Stimulated activated naive CD4-positive, alpha-beta T cell treated with Interleukin-2 at 50 U/mL for 16 hours (primary cell): ENCODE results near the gene NEK10.
"Not testable (repeated sequence)": the region's sequence is repeated elsewhere in the genome, so short reads cannot be mapped to it uniquely, and the experiment has no call there.

ENCODE experiments used
- DNase-seq: peaks from one replicate; lab custom pipeline; 2025; lab: John Stamatoyannopoulos, UW

Gene NEK10

DNA sequence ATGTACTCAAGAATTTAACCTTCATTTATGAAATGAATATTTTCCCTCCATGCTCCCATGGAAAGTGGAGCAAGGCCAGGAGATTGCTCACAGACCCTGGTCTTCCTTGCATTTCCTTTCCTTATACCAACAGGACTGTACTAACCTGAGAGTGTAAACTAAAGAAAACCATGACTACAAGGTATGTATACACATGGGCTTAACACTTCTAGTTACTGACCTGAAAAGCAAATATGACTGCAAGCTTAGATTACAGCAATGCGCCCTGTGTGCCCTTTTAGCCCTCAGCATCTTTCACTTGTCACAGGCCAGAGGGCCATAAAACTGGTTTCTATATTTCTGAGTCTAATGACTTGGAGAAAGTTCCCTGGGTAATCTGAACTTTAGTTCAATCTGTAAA, 52.1 kb downstream of the NEK10 start:
- no peak for DNase-seq

DNA sequence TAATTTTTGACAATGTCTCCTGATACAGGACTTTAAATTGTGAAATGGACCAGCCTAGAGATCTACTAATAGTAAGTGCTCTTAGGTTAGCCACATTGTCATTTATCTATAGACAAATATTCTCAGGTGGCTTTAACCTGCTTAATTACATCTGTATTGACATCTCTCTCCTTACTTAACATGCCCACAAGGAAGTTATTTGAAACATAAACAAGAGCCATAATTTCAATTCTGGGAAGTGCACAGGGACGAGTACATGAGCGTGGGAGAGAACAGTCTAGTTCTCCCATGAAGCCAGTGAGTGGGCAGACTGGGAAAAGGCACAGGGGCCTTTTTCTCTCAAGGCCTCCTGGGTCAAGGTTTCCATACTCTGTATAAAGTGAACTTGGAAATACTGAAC, 54.2 kb downstream of the NEK10 start:
- DNase-seq, result no peak

DNA sequence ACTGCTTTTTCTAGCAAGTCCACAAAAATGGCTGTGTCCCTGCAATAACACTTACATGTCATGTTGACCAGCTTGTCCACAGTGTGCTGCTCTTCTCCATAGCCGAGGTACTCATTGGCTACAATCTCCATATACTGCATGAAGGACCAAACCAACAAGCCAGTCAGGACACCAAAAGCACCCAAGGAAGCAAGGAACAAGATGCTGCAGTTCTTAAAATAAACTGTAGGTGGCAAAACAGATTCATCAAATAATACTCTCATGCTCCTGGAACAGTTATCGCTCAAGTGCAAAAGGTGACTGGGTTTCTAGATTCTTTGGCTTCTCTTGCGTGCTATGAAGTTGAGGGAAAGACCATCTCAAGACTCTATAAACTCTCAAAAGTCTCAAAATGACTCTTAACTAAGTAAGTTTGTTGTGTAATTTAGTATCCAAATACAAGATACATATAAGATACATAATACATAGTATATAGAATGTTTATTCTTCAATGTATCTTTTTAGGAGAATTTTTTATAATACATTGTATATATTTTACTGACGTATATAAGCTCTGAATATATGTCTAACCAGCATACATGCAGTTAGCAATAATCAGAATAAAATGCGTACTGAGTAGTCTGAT, 57.0 kb downstream of the NEK10 start:
- no peak for DNase-seq

DNA sequence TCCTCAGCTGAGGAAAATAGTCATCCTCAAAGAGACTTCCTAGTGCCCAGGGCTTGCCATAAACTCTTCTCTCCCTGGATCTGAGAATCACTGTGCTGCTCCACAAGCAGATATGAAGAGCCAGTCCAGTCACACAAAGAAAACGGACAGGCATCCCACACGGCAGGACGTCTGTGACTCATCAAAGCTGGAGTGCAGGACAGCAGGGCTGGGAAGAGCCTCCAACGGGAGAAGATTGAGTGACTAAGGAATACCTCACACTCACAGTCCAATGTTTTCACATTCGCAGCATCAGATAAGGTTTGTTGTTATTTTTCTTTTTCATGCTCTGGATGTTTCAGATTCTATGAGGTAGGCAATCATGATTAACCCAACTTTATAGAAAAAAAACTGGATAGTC, 57.8 kb downstream of the NEK10 start:
- DNase-seq, result no peak

DNA sequence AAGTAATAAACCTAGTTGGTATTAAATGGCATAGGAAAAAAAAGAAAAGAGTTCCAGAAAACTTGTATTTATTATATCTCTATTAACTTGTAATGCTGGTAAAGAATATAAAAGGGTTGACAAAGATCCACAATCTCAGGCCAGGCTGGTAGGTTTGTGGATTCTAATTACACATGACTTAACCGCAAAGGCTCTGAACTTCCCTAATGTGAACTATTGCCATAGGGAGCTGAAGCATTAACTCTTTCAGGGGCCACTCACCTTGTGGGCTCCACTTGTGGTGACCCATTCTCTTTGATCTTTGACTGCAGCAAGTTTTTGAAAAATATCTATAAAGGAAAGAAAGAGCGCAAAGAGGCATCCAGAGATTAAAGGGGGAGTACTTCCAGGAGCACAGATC, 58.5 kb downstream of the NEK10 start:
- DNase-seq, result no peak

DNA sequence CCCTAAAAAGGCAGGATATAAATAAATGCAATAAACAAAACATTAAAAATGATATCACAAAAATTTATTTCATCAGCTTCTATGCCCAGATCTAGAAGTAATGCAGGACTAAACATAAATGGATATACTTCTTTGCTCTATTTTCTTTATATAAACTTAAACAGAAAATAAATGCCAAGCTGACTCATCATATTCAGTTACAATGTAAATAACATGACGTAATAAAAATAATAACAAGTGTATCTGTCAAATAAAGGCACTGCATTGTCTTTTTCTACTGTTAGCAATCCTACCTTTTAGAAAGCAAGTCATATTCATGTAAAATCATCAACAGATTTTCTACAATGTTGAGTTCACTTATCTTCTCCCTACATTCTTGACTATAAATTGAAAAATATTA, 61.6 kb downstream of the NEK10 start:
- DNase-seq, result no peak

DNA sequence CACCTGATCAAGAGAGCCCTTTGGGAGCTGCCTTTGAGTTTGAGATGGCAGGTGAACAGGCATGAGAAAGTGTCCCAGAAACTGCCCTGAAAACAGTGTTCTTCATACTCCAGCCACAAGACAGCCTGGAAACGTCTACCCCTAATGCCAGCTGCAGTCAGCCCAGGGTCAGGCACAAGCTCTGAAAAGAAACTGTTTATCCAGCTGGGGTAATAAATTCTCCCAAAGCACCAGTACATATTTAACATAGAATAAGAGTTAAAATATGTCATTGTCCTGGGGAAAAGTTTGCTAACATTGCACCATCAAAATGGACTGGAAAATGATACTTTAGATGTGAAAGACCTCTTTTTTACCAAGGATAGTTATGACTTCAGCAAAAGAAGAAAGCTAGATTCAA, 66.3 kb downstream of the NEK10 start:
- DNase-seq, result no peak

DNA sequence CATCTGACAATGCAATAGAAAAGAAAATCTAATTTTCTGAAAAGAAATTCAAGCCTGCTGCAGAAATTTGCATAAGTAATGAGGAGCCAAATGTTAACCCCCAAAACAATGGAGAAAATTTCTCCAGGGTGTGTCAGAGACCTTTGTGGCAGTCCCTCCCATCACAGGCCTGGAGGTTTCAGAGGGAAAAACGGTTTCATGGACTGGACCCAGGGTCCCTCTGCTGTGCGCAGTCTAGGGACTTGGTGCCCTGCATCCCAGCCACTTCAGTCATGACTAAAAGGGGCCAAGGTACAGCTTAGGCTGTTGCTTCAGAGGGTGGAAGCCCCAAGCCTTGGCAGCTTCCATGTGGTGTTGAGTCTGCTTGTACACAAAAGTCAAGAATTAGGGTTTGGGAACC, 70.2 kb downstream of the NEK10 start:
- not testable (repeated sequence) for DNase-seq

DNA sequence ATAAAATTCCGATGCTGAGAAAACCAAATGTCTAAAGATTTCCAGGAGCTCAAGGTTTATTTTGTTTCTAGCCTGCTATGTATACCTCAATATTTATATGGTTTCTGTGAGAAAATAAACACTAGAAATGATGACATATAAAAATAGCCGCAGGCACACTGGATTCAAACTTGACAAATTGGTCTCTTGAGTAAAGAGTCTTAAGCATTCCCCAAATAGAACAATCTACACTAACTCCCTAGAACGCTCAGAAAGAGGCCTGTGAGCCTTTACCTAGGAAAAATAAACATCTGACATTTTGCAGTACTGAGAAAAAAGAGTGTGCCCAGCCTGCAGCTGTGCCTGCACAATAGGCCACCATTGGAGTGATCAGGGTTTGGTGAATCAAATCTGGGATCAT, 75.2 kb downstream of the NEK10 start:
- DNase-seq, result no peak

DNA sequence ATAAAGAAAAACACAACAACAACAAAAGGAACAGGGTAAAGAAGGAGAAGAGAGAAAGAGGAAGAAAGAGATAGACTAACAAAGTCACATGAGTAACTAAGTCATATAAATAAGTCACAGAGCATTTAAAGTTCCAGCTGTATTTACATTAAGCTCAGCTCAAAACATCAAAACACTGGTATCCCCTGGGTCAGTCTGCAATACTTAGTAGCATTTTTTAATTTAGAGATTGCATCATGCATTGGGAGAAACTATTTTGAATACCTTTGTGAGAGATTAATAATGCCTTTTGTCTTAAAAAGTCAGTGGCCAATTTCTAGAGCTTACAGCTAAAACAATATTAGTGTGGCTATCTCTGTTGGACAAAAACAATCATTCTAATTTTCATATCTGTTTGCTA, 78.4 kb downstream of the NEK10 start:
- DNase-seq, result no peak

DNA sequence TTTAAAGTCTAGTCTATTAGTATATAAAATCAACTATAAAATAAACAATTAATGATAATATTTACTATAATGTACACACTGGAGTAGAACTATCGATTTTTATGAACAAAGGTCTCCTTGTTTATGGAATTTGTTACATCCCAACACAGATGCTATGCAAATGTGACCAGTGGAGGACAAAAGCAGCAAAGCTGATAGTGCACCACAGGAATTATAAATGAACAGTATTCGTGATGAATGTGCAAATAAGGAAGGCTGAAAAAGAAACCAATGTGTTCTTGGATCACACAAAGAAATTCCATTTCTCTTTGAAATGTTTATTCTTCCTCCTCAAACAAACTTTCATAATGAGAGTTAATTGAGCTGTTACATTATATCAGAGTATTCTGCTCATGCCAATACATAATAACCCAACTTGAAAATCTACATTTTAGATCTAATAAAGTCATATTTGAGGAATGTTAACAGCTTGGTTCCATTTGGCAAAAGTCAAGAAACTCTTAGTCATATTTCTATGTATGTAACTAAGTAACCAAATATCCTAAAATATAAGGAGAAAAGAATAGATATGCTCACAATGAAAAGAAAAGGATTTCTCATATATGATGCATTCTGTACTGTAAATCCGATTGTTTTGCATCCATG, 79.3 kb downstream of the NEK10 start:
- no peak for DNase-seq

DNA sequence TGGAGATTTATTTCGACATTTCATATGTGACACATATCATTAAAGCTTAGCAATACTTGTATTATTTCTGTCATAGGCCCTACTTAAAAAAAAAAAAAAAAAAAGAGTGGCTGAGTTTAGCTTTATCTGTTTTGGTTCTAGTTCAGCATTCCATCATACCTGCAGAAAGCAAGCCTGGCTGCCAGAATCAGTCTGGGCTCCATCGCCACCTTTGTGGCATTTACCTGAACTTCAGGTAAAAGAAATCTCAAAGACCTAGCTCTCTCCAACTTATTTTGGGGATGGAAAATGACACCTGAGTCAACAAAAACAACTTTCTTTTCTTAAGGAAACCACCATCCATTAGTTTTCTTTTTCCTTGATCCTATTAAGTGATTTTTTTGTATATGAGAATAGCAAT, 82.1 kb downstream of the NEK10 start:
- DNase-seq, result no peak

DNA sequence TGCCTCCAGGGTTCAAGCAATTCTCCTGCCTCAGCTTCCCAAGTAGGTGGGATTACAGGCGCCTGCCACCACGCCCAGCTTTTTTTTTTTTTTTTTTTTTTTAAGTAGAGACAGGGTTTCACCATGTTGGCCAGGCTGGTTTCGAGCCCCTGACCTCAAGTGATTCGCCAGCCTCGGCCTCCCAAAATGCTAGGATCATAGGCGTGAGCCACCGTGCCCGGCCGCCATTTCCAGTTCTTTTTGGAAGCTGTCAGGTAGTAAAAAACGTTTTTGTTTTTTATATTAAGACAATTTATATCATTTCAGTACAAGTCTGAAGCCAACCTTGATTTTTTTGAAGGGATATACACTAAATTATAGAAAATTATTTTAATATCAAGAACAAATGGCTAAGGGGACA, 82.7 kb downstream of the NEK10 start:
- DNase-seq, result not testable (repeated sequence)

DNA sequence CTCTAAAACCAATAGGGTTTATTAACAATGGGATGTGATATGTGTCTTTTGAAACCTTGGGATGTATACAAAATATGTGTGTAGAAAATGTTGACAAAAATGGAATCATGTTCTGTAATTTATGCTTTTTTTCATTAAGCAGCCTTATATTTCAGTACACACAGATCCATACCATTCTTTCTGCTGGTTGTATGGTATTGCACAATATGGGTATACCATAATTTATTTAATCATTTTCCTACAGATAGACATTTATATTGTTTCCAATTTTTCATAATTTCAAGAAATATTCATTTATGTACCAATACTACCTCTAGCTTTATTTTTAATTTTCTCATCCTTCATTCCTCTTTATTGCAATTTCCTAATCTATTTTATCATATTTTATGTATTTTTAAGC, 83.5 kb downstream of the NEK10 start:
- DNase-seq, result no peak

DNA sequence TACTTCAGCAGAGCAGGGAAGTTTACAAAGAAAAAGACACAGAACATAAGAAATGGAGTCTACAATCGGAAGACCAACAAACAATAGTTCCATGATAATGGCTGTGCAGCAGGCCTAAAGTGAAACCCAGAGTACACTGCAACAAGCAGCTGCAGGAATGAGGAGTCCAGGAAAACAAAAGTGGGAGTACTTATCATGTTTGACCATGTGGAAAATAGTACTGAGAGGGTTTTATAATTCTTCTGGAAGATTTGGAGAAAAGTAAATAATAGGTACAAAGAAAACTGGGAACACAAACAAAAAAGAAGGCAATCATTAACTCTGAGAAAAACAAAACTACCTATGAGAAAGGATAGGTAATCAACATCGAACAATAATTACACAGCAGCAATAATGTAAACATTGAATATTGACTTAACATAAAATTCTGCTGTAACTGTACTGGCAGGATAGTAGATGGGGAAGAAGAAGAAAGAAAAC, 87.5 kb downstream of the NEK10 start:
- DNase-seq, result no peak

DNA sequence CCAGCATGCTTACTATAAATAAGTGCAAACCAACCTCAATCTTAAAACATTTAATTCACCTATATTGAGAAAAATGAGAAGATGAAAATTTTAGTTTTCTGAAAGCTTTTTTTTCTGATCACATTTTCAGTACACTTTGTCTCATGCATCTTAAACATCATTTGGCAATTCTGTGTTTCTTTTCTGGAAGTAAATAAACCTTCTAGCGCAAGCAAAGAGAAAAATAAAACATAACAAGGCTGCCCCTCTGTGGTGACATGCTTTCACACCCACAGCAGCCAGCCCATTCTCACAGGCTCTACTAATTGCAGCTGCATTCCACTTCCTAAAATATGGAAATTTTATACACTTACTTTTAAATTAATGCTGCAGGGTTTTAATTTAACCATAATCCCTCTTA, 90.1 kb downstream of the NEK10 start:
- DNase-seq, result no peak

DNA sequence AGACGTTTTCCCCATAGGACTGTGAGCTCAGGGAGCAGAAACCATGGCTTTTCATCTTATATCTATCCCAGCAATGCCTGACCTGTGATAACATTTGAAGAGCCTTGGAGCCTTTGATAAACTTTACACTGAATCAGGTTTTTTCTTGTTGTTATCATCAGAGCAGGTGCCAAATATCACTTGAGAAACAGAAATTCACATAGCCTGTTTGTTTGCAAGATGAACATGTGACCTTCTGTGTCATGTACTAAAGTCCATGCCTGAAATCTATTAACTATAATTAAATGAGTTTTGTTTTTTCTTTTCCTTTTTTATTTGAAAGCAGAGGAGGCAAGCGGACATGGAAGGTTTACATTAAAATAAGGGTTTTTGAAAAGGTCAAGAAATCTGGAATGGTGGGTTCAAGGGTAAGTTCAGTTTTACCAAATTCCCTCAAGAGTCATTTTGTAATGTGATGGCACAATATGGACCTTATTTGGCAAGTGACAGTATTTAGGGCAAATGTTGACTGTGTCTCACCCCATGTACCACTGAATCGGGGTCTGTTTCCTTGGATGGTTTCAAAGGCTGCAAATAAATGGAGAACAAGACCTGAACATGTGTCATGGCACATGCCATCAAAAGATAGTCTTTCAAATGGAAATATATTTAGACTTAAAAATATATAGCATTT, 90.7 kb downstream of the NEK10 start:
- no peak for DNase-seq

DNA sequence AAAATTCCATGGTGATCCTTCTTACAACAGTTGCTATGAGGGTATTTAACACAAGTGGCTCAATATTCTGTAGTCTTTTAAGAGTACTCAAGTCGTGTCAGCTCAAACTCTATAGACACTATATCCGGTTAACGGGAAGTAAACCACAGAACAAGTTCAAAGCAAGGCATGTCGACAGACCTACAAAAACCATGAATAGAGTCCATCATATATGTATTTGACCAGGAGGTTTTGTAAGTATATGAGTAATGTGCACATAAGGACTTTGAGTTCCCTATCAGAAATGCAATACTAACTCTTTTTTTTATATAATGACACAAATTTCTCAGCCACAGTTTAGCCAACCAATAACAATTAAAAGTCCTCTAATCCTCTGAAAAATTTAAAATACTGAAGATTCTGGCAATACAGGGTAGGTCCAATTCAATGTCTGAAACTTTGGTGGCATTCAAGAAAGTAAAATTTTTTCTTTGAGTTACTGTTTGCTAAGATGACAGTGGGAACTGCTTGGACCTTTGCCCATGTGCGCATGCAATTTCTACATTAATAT, 93.7 kb downstream of the NEK10 start:
- DNase-seq, result no peak

DNA sequence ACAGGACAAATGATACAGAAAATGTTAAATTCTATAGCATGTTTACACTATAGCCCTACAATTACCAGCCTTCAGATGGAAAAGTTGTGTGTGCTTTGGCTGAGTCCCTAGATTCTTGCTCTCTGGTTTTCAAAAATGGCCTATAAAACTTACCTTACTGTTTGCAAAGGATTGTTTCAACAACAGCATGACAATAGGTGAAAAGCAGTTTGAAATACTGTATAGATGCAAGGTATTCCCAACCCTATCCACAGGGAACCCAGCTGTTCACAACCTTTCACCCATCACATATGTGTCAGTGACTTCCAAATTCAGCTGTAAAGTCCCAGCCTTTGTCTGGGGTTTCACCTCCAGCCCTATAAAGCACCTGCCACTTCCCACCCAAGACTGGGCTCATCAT, 97.3 kb downstream of the NEK10 start:
- no peak for DNase-seq

DNA sequence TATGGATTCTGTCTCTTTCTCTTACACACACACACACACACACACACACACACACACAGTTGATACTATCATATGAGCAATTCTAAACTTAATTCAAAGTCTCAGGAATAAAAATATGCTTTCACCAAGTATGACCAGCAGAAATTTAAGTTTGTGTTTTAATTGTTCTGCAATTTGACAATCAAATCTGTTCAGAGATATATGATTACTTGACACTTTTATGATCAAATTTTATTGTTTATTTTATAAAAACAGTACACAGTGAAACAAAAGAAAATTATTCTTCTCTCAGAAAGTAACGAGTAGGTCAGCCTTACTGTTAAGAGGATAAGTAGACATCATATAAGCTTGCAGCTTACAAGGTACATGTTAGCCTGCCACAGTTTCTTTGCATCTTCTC, 114.3 kb downstream of the NEK10 start:
- DNase-seq, result no peak

DNA sequence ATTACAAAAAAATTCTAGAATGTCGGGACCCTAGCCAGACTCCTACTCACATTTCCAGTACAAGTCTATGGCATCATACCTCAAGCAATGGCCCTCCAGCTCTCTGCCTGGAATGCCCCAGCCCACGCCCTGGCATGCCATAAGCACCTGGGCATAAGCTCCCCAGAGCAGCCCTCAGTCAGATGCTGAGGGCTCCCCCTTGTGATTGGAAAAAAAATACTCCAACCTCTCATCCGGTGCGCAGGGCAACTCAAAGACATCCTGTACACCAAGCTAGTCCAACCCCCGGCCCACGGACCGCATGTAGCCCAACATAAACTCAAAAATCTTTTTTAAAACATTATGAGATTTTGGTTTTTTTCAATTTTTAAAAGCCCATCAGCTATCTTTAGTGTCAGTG, 115.4 kb downstream of the NEK10 start:
- no peak for DNase-seq

DNA sequence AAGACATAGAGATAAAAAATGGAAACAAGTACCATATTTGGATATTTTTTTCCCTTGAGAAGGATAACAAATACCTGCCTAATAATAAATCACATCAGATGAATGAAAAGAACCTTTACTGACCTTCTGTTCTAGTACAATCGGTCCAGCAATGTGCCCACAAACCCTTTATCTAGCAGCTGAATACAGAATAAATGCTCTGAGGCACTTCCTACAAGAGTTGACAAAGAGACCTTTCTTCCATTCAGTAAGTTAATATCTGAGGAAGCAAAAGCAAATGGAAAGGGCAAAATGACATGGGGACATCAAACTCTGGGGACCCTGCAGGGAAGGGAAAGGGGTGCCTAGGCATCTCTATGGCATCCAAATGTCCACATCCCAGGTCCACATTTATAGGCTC, 115.8 kb downstream of the NEK10 start:
- DNase-seq, result no peak

DNA sequence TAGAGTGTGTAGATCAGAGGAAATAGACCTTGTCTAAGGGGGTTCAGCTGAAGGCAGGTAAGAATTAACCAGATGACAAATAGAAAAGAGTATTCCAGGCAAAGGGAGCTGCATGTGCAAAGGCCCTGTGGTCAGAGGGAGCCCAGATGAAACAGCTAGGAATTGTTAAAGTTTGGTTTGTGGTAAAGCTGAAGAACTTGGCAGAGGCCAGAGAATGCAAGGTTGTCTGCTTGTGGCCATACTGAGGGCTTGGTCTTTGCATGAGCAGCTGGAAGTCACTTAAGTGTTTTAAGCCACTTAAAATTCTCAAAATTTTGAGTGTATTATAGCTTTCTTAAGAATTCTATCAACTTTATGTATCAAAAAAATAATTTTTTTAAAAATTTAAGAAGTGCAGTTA, 116.5 kb downstream of the NEK10 start:
- no peak for DNase-seq
